SK-N-SH (cell line): ENCODE data around the gene ACSL6. TPM values are rescaled to one million over a fixed set of nuclear protein-coding genes. Genes with fewer than 3 reads are reported as not detected.

ENCODE experiments used
- CTCF ChIA-PET: fragments of 300-600, 350-600 bp; formaldehyde crosslinking; extraction: SDS; loops from one replicate; lab custom pipeline; 2021; lab: Yijun Ruan, JAX
- POLR2A ChIA-PET: fragments of 350-600 bp; sonication (Branson Sonifier 250); formaldehyde crosslinking; extraction: SDS; loops from one replicate; lab custom pipeline; 2020; ENCODE audit warnings: antibody characterized with exemption, inconsistent platforms; lab: Yijun Ruan, JAX
- DNase-seq: peaks from one replicate; pipeline ENCODE4 v3.0.0; 2012
- H2AFZ ChIP-seq: fragments of 200-600 bp; sonication (generic); 2 replicates; pipeline ENCODE4 v1.8.1; 2016; ENCODE audit warnings: antibody characterized with exemption, mild to moderate bottlenecking, low read depth
- H3F3A ChIP-seq: fragments of 200-600 bp; sonication (generic); replicated peaks from 2 replicates; pipeline ENCODE3; 2016; ENCODE audit warnings: antibody characterized with exemption, mild to moderate bottlenecking; ENCODE audit not compliant: insufficient read depth
- H3K27ac ChIP-seq, 2 experiments: fragments of 200-500 bp in 1 of 2; fragments of 200-600 bp in 1 of 2; sonication (Bioruptor generic) in 1 of 2; sonication (generic), shearing (Covaris generic) in 1 of 2; 2 replicates each; pipeline versions ENCODE4 v1.5.1 to v1.6.1; 2014 to 2016; ENCODE audit warnings: low read depth in 2 of 2, inconsistent platforms in 1 of 2, low read length in 1 of 2, mild to moderate bottlenecking in 1 of 2, mixed read lengths in 1 of 2
- H3K27me3 ChIP-seq: fragments of 200-600 bp; sonication (generic), shearing (Covaris generic); 2 replicates; pipeline ENCODE4 v1.6.1; 2016; ENCODE audit warnings: mixed run types; ENCODE audit not compliant: insufficient read depth
- H3K36me3 ChIP-seq, 2 experiments: fragments of 200-500 bp in 1 of 2; fragments of 200-600 bp in 1 of 2; sonication (Bioruptor generic) in 1 of 2; sonication (generic) in 1 of 2; replicated peaks in 1 of 2; 2 replicates each; pipeline versions ENCODE3 to v1.5.1; 2014 to 2016; ENCODE audit warnings: low read length in 1 of 2, mild to moderate bottlenecking in 1 of 2; ENCODE audit not compliant: insufficient read depth in 2 of 2, control insufficient read depth in 1 of 2
- H3K4me1 ChIP-seq, 2 experiments: fragments of 200-500 bp in 1 of 2; fragments of 200-600 bp in 1 of 2; sonication (Bioruptor generic) in 1 of 2; sonication (generic), shearing (Covaris generic) in 1 of 2; 2 replicates each; pipeline versions ENCODE4 v1.5.1 to v1.6.1; 2014 to 2016; ENCODE audit warnings: low read depth in 1 of 2, low read length in 1 of 2, mixed run types in 1 of 2; ENCODE audit not compliant: insufficient read depth in 2 of 2, control insufficient read depth in 1 of 2
- H3K4me2 ChIP-seq: fragments of 200-600 bp; sonication (generic), shearing (Covaris generic); 2 replicates; pipeline ENCODE4 v1.6.1; 2017; ENCODE audit warnings: mixed run types
- H3K4me3 ChIP-seq, 2 experiments: fragments of 200-500 bp in 1 of 2; fragments of 200-600 bp in 1 of 2; sonication (Bioruptor generic) in 1 of 2; sonication (generic), shearing (Covaris generic) in 1 of 2; 2 replicates each; pipeline versions ENCODE4 v1.5.1 to v1.8.1; 2014 to 2016; ENCODE audit warnings: low read depth in 2 of 2, inconsistent platforms in 1 of 2, low read length in 1 of 2, mild to moderate bottlenecking in 1 of 2, mixed read lengths in 1 of 2, moderate library complexity in 1 of 2
- H3K79me2 ChIP-seq: fragments of 200-600 bp; sonication (generic); 2 replicates; pipeline ENCODE4 v1.8.1; 2017; ENCODE audit warnings: mild to moderate bottlenecking; ENCODE audit not compliant: insufficient read depth
- H3K9ac ChIP-seq: fragments of 200-600 bp; sonication (generic); 2 replicates; pipeline ENCODE4 v1.6.1; 2017; ENCODE audit warnings: mixed run types
- H3K9me2 ChIP-seq: fragments of 200-600 bp; sonication (generic); 2 replicates; pipeline ENCODE4 v1.6.1; 2017; ENCODE audit warnings: mixed run types
- H3K9me3 ChIP-seq: fragments of 200-600 bp; sonication (generic); 2 replicates; pipeline ENCODE4 v1.6.1; 2017; ENCODE audit warnings: mixed run types, mild to moderate bottlenecking, moderate library complexity
- H4K20me1 ChIP-seq: fragments of 200-600 bp; sonication (generic); 2 replicates; pipeline ENCODE4 v1.6.1; 2017; ENCODE audit warnings: mild to moderate bottlenecking, mixed run types; ENCODE audit not compliant: insufficient read depth
- CHD2 ChIP-seq: fragments of 150-350 bp; IDR thresholded peaks from 2 replicates; pipeline ENCODE4 v1.6.1; 2018; ENCODE audit warnings: low read length; ENCODE audit not compliant: partially characterized antibody
- ELF1 ChIP-seq: IDR thresholded peaks from 2 replicates; pipeline ENCODE4 v1.4.0; 2012
- FOSL2 ChIP-seq: IDR thresholded peaks from 2 replicates; pipeline ENCODE4 v1.4.0; 2012; ENCODE audit warnings: low read depth, mild to moderate bottlenecking, moderate library complexity, borderline replicate concordance
- FOXM1 ChIP-seq: IDR thresholded peaks from 2 replicates; pipeline ENCODE4 v1.4.0; 2012; ENCODE audit warnings: low read depth, mild to moderate bottlenecking
- GABPA ChIP-seq: IDR thresholded peaks from 2 replicates; pipeline ENCODE4 v1.4.0; 2012; ENCODE audit warnings: low read depth, mild to moderate bottlenecking
- GATA2 ChIP-seq: sonication (generic); formaldehyde crosslinking; IDR thresholded peaks from 2 replicates; pipeline ENCODE4 v1.5.0; 2020; ENCODE audit warnings: mild to moderate bottlenecking, missing genetic modification reagents
- MEF2A ChIP-seq: IDR thresholded peaks from 2 replicates; pipeline ENCODE4 v1.4.0; 2012; ENCODE audit warnings: low read depth, borderline replicate concordance
- MXI1 ChIP-seq: IDR thresholded peaks from 2 replicates; pipeline ENCODE4 v1.6.1; 2012; ENCODE audit warnings: mild to moderate bottlenecking, low read depth, low read length, improper control_type of control experiment
- NFIC ChIP-seq: IDR thresholded peaks from 2 replicates; pipeline ENCODE4 v1.4.0; 2012; ENCODE audit warnings: borderline replicate concordance
- NRF1 ChIP-seq: IDR thresholded peaks from 2 replicates; pipeline ENCODE4 v1.6.1; 2012; ENCODE audit warnings: low read depth, mild to moderate bottlenecking, low read length
- RCOR1 ChIP-seq: fragments of 150-350 bp; IDR thresholded peaks from 2 replicates; pipeline ENCODE4 v1.6.1; 2017; ENCODE audit warnings: antibody characterized with exemption, low read length
- RXRA ChIP-seq: IDR thresholded peaks from 2 replicates; pipeline ENCODE4 v1.4.0; 2012; ENCODE audit warnings: low read depth, mild to moderate bottlenecking, borderline replicate concordance
- SIN3A ChIP-seq: IDR thresholded peaks from 2 replicates; pipeline ENCODE4 v1.6.1; 2012; ENCODE audit warnings: low read depth, mild to moderate bottlenecking, low read length, moderate library complexity, borderline replicate concordance
- SMC3 ChIP-seq: IDR thresholded peaks from 2 replicates; pipeline ENCODE4 v1.6.1; 2012; ENCODE audit warnings: low read depth, low read length, improper control_type of control experiment
- TEAD4 ChIP-seq: IDR thresholded peaks from 2 replicates; pipeline ENCODE4 v1.4.0; 2012; ENCODE audit warnings: mild to moderate bottlenecking, borderline replicate concordance; ENCODE audit not compliant: insufficient read depth
- YY1 ChIP-seq: IDR thresholded peaks from 2 replicates; pipeline ENCODE4 v1.4.0; 2012; ENCODE audit warnings: low read depth, mild to moderate bottlenecking
- WGBS: methylation state at CpG from one replicate; pipeline ENCODE4 v1.1.6; 2017; ENCODE audit warnings: low lambda C conversion rate; 5-methylcytosine and 5-hydroxymethylcytosine counted together
- polyA plus RNA-seq, 3 experiments: library from polyadenylated mRNA; depleted of rRNA; stranded (reverse); fragments of >200 nt; gene quantifications; 2 replicates each; pipeline ENCODE4 v1.2.3, GENCODE V29; 2012
- TF ChIP-seq, protein P1 (sequence below): fragments of 150-350 bp; IDR thresholded peaks from 2 replicates; pipeline ENCODE4 v1.6.1; 2016; ENCODE audit warnings: mild to moderate bottlenecking, low read depth, low read length
- TF ChIP-seq, protein P2 (sequence below): IDR thresholded peaks from 2 replicates; pipeline ENCODE4 v1.4.0; 2012; ENCODE audit warnings: low read depth
- TF ChIP-seq, protein P3 (sequence below): fragments of 150-350 bp; IDR thresholded peaks from 2 replicates; pipeline ENCODE4 v1.6.1; 2017; ENCODE audit warnings: antibody characterized with exemption, low read length, low read depth, borderline replicate concordance
- TF ChIP-seq, protein P4 (sequence below): IDR thresholded peaks from 2 replicates; pipeline ENCODE4 v1.4.0; 2012; ENCODE audit warnings: low read depth, borderline replicate concordance

The ACSL6 gene
- polyA plus RNA-seq, 1 of the 3 experiments (the other 2 are of a cell fraction) = 0.46 TPM

DNA sequence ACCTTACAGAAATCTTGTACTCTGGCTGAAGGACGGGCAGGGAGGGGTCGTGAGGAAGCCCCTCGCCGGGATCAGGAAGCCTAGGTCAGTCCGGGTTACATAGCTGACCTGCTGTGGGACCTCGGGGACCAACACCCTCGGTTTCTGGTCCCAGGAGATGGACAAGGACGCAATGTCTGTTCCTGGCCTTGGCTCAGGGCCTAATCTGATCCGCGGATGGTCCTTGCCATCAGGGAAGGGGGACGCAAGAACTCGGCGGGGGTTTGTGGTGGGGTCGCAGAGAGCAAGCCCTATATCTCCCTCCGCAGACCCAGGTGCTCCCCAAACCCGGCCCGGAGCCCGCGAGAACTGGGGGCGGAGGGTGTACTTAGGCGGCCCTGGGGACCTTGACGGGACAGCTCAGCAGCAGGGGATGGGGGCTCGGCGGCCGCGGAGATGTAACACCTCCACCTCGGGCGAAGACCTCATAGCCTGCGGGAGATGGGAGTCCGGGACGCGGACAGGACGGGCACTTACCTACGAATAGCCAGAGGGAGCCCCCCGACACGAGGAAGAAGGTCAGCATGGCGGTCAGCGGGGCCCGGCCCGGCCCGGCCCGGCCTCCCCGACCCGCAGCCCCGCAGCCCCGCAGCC, 353 bp downstream of the ACSL6 start:
- Histone ChIP-seq H3K79me2 (no peaks in the 10 kb centered on the region), H3K4me1 (peaks cover 0 to 9% of the 10 kb centered on the region in 2 experiments; a peak in 1 of 4 replicates), H3K9me2 (no peaks in the 10 kb centered on the region), H3K27ac (no peak overlapping the region), H3K4me3 (peak overlapping the region; percentile 62 to 65), H3K36me3 (no peaks in the 10 kb centered on the region), H3K9ac (no peak overlapping the region), H3K4me2 (peak overlapping the region; percentile 90), H3F3A (no peaks in the 10 kb centered on the region), H3K27me3 (no peaks in the 10 kb centered on the region; the same call in 1 of the 2 replicates), H2AFZ (peak overlapping the region; percentile 79; the same call in 1 of the 2 replicates), H3K9me3 (no peaks in the 10 kb centered on the region), H4K20me1 (no peaks in the 10 kb centered on the region)
- TF ChIP-seq, protein P1, sequence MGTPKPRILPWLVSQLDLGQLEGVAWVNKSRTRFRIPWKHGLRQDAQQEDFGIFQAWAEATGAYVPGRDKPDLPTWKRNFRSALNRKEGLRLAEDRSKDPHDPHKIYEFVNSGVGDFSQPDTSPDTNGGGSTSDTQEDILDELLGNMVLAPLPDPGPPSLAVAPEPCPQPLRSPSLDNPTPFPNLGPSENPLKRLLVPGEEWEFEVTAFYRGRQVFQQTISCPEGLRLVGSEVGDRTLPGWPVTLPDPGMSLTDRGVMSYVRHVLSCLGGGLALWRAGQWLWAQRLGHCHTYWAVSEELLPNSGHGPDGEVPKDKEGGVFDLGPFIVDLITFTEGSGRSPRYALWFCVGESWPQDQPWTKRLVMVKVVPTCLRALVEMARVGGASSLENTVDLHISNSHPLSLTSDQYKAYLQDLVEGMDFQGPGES = no peak
- TF ChIP-seq NRF1 (no peak), TEAD4 (no peak), CHD2 (no peak), MXI1 (no peak), GABPA (no peak), FOXM1 (no peak), SIN3A (no peak), FOSL2 (no peak), NFIC (no peak), GATA2 (CRISPR knock-in tag) (no peak), YY1 (no peak), SMC3 (no peak), RCOR1 (no peak), RXRA (no peak), MEF2A (no peak), ELF1 (no peak)
- TF ChIP-seq, protein P2, sequence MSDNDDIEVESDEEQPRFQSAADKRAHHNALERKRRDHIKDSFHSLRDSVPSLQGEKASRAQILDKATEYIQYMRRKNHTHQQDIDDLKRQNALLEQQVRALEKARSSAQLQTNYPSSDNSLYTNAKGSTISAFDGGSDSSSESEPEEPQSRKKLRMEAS = no peak
- TF ChIP-seq, protein P3, sequence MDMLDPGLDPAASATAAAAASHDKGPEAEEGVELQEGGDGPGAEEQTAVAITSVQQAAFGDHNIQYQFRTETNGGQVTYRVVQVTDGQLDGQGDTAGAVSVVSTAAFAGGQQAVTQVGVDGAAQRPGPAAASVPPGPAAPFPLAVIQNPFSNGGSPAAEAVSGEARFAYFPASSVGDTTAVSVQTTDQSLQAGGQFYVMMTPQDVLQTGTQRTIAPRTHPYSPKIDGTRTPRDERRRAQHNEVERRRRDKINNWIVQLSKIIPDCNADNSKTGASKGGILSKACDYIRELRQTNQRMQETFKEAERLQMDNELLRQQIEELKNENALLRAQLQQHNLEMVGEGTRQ = no peak
- TF ChIP-seq, protein P4, sequence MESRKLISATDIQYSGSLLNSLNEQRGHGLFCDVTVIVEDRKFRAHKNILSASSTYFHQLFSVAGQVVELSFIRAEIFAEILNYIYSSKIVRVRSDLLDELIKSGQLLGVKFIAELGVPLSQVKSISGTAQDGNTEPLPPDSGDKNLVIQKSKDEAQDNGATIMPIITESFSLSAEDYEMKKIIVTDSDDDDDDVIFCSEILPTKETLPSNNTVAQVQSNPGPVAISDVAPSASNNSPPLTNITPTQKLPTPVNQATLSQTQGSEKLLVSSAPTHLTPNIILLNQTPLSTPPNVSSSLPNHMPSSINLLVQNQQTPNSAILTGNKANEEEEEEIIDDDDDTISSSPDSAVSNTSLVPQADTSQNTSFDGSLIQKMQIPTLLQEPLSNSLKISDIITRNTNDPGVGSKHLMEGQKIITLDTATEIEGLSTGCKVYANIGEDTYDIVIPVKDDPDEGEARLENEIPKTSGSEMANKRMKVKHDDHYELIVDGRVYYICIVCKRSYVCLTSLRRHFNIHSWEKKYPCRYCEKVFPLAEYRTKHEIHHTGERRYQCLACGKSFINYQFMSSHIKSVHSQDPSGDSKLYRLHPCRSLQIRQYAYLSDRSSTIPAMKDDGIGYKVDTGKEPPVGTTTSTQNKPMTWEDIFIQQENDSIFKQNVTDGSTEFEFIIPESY = no peak
- ChIA-PET POLR2A (no interaction called here), CTCF (interaction anchor here (1.1 to 7.4 kb wide), 6 partner anchors 10 to 588 kb away, joined by 3 to 152 read pairs (median 14); no protein-coding TSS in a partner anchor)
- WGBS = 38% methylated on average over 10 of the region's 46 CpGs
- no peak for DNase-seq
